Measurements from ENCODE around the gene RAB11FIP4.

The RAB11FIP4 gene

DNA sequence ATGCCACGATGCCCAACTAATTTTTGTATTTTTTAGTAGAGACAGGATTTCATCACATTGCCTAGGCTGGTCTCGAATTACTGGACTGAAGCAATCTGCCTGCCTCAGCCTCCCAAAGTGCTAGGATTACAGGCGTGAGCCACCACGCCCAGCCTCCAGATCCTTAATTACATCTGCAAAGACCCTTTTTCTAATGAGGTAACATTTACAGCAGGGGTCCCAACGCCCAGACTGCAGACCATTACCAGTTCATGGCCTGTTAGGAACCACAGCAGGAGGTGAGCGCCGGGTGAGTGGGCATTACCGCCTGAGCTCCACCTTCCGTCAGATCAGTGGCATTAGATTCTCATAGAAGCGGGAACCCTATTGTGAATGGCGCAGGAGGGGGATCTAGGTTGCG, 4.0 kb upstream of the RAB11FIP4 start:
- DNase-seq = no peak

DNA sequence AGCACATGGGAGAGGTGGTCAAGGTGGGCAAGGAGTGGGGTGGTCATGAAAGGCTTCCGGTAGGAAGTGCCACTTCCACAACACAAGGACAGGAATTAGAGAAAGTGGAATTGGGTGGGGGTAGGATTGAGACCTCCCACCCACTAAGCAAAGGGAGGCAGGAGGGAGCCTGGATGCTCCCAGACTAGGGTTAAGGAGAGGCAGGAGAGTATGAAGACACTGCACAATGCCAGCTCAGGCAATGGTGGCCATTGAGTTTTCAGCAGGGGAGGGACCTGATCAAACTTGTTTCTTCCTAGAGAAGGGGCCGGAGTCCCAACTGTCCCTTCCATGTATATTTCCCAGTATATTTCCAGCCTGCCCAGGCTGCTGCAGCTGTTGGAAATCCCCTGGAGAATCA, 3.1 kb upstream of the RAB11FIP4 start:
- DNase-seq = no peak

DNA sequence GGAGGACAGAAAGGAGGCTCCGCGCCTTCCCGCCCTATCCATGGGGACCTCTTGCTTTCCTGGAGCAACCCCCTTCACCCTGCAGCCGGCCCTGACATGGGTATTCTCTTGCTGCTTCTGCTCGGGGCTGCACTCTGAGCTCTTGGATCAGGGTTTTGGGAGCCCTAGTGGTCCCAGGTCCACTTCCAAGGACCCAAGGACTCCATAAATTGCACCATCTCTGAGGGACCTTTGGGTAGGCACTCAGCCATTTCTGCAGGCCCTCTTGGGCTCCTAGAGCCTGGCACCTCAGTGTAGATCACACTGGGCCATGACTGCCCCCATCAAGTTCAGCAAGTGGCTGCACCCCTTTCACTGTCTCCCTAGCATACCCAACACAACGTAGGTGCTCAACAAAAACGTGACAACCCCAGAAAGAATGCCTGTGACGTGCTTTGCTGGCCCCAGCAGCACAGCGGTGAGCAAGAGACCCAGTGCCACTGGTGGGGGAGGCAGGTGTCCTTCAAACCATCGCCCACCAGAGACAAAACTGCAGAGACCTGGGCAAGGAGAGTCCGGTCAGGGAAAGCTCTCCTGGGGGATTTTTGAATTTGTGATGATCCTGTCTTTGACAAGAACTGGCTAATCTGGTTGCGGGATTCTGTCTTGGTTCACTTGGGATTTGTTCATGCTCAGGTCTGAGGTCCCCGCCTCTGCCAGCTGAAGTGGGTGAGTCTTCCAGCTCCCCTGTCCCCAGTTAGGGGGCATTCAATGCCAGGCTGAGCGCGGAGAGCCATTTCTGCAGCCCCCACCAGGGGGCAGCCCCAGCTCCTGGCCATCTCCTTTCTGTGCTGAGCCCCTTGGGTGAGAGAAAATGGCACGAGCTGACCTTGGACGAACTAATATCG, 2.5 kb upstream of the RAB11FIP4 start:
- DNase-seq = peak; percentile 63

DNA sequence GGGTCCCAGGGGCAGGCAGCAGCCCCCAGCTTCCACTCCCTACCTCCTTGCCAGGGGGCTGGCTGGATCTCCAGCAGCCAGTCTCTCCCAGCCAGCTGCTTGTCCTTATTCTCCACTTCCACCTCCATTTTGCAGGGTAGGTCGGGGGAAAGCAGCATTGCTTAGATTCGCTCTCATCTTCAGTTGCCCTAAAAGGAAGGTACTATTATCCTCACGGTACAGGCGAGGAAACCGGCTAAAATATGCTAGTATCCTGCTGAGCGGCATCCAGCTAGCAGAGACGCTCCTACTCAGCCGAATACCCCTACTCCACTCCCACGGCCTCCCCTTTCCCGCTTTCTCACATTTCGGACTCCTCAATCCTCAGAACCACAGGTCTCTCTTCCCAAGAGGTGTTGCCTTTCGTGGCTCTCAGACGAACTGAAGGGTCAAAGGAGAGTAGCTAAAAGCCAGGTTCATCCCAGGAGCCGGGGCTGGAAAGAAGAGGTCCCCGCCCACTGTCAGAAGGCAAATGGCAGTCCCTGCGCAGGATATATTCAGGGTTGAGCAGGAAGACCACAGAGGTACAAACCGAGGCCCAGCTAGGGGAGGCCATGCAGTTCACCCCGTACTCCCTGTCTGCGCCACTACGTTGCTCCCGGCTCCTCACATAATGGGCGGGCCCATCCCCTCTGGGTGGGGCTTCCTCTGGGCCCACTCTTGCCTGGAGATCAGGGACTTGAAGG, 1.7 kb upstream of the RAB11FIP4 start:
- no peak for DNase-seq

DNA sequence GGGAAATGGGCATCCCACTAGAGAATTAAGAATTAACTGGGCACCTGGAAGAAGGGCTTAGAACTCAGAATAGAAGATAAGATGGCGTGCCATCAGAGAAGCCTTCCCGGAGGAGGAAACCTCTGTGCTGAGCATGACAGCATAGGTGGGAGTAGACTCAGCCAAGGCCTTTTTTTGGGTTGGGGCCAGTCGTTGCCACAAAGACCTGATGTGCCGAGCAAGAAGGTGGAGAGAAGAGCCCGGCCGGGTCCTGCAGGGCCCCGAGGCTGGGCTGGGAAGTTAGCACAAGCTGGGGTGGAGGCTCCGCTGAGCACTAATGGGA, 1.1 kb upstream of the RAB11FIP4 start:
- no peak for DNase-seq

DNA sequence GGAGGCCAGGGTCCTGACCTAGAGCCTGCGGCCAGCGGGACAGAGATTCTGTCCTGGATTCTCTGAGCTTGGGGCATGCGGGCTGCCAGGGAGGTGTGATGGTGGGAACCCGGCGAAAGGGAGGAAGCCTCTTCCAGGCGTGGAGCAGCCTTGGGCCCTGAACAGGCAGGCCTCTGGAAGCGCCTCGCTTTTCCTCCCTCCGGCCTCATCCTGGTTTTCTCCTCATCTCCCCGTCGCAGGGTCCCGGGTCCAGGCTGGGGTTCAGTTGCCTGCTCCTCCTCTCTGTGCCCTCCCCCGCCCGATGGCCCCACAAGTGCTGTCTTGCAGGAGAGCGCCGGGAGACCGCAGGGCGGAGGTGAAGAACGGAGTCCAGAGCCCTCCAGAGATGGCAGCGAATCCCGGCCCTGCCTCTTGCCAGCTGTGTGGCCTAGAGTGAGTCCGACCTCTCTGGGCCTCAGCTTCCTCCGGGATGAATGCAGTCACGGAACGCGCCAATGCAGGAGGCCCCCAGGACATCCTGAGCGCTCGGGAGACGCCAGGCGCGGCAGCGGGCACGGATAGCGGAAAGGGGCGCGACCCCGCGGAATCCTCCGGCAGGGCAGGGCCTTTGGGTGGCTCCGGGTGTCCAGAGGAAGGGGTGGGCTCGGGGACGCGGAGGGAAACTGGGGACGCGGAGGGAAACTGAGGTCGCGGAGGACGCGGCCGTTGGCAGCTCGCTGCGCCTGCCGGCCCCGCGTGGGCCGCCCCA, 553 bp upstream of the RAB11FIP4 start:
- peak; percentile 9 for DNase-seq

DNA sequence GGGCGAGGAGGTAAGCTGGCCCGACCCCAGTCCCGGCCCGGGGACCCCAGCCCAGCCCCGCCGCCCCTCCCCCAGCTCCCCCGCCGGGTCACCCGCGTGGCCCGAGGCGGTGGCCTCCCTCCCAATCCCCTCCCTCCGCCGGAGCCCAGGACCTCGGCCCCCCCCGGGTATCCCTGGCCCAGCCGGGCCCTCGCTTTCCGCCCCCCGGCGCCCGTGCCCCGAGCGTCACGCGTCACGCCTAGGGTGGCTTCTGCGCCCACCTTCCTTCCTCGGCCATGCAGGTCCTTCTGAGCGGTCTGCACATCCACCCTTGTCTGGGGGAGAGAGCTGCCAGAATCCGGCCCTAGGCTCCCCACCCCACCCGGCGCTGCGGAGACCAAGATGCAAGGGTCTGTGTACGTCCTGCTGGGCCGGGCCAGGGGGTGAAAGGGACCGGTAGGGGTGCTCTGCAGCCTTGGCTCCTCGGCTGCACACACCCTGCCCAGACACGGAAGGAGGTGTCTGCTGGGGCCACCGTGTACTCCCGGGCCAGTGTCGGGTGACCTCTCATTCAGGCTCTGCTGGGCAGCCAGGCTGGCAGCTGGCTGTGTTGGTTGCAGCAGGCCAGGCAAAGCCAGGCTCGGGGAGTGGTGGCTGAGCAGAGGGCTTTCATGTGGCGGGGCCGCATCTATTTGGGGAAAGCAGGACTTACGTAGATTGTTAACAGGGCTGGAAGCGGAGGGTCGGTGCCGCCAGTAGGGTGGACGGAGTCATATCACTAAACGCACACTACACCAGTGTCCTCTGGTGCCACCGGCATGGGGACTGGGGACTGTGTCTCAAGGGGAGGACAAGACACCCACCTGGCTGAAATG, 754 bp downstream of the RAB11FIP4 start:
- DNase-seq = peak; percentile 14

DNA sequence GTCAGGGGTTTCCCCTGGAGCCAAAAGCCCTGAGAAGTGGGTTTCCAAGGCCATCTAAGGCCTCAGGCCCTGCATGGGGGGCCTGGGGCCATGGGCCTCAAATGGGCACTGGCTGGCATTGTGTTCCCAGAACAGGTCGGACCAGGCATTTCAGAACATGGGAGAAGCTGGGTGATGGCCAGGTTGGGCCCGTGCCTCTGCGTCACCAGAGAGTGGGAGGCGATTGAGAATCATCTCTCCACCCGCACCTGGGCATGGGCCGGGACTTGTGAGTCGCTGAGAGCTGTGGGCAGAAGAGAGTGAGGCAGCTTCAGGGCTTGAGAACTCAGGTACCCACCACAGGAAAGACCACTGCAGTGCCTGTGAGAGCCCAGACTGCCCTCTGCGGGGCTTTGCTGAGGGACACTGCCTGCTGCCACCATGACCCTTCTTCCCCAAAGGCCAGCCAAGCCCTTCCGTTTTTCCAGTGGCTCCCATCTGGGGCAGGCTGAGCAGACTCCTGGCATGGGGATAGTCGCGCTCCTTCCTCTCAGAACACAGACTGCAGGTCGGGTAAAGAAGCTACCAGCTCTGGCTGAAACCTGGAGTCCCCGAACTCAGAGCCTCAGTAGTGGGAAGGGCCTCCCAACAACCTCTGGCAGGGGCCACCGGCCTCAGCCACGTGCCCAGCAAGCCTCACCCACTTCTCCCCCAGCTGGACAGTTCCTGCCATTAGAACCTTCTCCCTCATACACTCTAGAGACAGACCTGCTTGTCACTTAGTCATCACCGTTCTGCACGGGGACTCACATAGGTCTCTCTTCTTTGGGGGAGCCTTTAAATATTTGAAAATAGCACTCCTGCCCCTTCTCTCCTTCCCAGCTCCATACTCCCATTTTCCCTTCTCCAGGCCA, 1.6 kb downstream of the RAB11FIP4 start:
- DNase-seq = no peak

DNA sequence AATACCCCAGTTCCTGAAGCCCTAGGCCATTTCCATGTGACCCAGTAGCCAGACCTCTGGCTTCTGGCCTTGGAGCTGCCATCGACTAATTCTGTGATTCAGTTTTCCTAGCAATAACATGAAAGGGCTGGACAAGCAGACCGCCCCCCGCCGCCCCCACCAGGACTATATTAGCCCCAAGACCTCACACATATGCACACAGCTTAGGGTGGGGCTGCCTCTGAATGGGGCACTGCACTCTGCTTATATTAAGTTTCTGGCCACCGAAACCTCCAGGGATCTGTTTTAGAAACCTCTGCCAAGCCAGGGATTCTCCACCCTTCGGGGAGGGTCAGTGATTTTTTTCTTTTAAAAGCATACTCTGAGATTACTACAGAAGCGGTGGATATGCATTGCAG, 2.3 kb downstream of the RAB11FIP4 start:
- no peak for DNase-seq

DNA sequence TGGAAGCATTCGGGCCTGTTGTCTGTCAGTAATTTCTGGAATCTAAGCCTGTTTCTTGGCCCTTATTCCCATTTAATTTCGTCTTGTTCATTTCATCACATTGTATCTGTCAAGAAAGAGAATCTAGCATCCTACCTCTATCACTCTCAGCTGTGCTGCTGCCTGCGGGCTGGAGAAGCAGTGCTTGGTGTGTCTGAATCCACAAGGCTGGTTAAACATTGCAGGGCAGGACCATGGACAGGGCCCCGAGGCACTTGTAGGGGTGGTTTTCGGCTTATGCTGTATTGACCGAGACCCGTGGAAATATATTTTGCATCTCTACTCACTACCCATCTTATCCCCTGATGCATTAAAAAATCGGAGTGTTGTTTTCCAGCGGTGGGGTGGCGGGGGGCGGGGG, 3.1 kb downstream of the RAB11FIP4 start:
- DNase-seq = peak; percentile 58

DNA sequence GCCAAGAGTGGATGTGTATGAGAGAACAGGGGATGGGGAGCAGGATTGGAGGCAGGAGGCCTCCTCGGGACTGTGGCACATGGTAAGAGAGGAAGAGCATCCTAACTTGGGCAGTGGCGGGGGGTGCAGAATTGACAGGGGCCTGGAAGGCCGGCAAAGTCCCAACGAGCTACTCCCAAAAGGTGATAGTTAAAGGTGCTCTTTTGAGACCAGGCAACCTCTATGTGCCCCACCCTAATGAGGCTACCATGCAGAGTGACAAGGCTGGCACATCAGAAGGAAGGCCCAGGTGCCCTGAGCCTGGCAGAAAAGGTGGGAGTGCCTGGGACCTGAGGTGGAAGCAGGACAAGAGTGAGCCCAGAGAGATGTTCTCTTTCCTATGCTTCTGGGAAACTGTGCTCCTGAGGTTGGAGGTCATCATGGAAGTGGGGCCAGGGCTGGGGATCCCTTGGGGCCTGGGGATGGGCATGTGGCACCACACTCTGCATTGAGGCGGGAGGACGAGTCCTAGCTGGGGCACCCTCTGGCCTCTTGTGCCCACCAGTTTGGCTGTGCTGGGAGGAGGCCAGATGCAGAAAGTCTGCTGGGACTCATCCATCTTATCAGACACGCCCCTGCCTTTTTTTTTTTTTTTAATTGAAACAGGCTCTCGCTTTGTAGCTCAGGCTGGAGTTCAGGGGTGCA, 5.9 kb downstream of the RAB11FIP4 start:
- no peak for DNase-seq

DNA sequence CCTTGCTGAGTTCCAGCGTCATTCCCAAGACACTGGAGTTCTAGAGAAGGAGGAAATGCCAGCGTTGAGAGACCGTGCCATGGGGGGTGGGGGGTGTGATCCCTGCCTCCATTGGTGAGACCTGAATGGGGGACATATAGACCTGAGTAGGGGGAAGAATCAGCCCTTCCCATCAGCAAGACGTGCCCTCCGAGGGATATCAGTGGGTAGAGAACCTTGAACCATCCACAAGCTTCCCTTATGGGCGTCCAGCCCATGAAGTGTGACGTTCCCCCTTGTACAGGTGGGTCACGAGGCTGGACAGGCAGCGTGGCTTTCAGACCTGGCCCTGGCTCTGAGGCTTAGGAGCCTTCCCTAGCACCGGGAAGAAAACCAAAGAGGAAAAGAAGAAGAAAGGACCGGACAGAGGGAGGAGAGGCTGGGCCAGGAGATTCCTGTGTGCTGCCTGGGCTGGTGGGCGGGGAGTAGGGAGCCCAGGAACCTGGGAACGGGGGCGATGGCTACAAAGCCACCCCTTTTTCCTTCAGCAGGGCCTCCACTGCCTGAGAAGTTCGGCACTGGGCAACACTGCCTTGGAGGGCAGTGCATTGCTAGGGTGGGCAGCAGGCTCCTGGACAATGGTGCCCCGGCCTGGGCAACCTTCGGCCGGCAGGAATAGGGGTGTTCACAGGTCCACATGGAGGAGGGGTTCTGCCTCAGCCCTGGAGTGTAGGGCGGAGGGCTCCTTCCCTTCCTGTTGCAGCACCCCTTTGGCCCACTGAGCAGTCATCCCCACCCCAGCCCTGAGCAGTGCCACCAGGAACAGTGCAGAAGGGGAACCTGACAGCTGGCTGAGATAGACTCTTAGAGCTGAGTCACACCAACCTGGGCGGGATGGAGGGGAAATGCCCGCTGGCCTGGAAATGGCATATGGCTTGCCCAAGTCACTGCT, 7.2 kb downstream of the RAB11FIP4 start:
- DNase-seq = no peak

DNA sequence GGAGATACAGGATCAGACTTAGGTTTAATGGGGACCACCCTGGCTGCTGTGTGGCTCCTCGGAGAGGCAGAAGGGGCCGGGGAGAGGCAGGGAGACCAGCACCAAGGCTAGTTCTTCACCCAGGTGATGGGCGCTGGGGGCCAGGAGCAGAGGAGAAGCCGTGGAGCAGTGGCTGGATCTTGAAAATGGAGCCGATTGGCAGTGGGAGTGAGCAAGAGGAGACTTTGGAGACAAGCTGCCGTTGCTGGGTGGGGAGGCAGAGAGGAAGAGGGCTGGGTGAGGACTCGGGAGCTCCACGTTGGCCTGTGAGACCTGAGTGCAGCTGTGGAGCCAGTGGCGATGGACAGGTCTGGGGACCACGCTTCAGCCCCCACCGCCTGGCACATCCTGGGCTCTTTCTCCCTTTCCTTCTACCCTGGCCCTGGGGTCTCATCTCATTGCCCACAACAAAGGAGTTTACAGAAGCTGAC, 9.0 kb downstream of the RAB11FIP4 start:
- DNase-seq = no peak

DNA sequence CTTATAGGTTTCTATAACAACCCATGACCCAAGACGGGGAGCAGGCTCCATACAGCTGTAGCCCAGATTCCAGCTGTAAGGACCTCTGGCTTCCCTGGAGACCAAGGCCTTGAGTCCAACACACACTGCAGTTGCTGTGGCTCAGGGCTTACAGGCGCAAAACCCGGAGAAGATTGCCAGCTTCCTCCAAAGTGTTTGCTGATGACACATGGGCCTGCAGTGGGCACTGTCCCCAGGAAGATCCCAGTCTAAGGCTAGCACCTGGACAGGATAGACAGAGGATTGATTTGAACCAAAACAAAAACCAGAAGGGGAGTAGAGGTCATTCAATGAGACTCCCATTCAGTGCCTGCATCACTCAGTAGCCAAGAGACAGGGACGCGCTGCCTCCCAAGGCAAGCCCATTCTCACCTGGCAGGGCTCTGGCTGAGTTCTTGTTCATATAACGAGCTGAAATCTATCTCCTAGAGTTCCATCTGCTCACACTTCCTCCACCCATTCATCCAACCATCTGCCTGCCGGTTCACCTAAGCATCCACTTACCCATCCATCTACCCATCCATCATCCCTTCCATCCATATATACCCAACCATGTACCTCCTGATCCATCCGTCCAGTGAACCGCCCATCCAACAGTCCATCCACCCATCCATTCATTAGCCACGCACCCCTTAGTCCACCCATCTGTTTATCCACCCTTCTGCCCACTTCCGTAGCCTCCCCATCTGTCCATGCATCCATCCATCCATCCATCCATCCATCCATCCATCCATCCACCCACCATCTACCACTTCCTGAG, 10.2 kb downstream of the RAB11FIP4 start:
- DNase-seq = no peak

DNA sequence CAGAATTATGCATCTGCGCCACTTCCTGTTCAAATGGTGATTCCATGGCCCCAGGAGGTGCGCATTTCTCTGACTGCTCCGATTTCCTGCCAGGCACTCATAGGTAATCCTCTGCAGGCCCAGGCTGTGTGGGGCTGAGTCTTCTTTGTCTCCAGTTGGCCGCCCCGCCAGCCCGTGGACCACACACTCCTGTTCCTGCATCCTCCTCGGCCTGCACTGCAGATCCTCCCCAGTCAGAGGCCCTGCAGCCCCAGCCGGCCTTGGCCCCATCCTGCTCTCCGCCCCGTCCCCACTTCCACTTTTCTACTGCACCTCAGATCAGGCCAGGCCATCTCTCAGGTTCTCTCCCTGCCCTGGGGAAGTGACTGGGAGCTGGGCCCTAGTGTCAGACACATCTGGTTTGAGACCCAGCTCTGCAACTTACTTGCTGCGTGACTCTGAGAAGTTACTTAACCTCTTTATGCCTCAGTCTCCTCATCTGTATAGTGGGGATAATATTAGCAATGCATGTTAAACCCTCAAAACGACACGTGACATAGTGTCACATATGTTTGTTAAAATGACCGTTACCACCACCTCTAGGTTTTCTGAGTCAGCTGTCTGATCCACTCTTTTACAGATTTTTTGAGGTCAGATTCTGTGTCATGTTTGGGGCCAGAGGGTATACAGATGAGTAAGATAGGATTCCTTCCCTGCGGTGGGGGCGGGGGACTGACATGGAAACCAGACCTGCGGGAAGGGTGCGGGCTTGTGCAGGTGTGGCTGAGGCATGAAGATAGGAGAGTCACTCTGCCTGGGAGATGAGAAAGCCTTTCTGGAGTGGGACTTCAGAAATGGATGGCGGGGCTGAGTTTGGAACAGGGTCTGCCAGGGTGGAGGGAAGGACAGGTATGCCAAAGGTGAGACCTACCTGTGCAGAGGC, 12.8 kb downstream of the RAB11FIP4 start:
- DNase-seq = no peak

DNA sequence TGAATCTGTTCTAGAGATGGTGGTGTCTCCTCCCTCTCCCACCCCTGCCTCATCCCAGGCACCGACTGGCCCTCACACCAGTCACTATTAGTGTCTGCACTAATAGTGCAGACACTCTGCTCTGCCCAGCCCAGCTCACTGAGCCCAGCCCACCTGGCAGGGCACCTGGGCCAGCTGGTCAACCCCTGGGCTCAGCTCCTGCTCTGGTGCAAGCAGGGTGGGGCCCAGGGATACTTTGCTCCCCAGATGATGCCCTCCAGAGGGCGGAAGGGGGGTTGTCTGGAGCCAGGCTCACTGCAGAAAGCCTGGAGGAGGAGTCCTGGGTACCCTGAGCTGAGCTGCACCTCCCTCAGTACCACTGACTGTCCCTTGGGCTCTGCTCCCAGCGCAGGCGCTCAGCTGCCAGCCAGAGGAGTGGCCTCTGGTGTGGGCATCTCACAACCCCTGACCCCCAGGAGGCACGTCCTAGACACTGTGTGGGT, 14.5 kb downstream of the RAB11FIP4 start:
- DNase-seq = no peak

DNA sequence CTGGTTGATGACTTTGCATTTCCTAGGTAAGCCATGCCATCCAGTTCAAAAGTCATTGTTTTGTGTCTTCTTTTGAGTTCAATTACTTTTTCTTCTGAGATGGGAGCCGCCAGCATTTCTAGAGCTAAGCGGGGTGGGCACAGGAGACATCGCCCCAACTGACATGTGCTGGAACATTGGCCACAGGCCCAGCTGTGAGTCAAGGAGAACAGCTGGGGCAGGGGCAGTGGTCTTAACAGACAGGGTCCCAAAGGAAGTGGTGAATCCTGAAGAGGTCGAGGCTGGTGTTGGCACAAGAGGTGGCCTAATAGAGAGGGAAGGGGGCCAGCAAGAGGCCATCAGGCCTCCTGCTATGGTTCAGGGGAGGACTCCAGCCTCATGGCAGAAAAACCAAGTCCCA, 17.1 kb downstream of the RAB11FIP4 start:
- DNase-seq = no peak

Data from stimulated activated CD4-positive, alpha-beta T cell treated with anti-CD3 and anti-CD28 coated beads, Interleukin-15, amount 100 ng/mL, for 24 hours (primary cell).